H7 (cell line): ENCODE measurements around the gene IL19. TPM values are rescaled to one million over a fixed set of nuclear protein-coding genes. Genes with fewer than 3 reads are reported as not detected.
"Not testable (repeated sequence)": the region's sequence is repeated elsewhere in the genome, so short reads cannot be mapped to it uniquely, and the experiment has no call there.

Experiments
- DNase-seq: peaks from one replicate; pipeline ENCODE4 v3.0.0; 2012
- H3K27me3 ChIP-seq: 2 replicates; pipeline ENCODE4 v1.6.0; 2011; ENCODE audit warnings: mild to moderate bottlenecking, low read length; ENCODE audit not compliant: control insufficient read depth, insufficient read depth
- H3K36me3 ChIP-seq: replicated peaks from 2 replicates; pipeline ENCODE4 v1.5.1; 2011; ENCODE audit warnings: low read length; ENCODE audit not compliant: control insufficient read depth, insufficient read depth
- H3K4me3 ChIP-seq: 2 replicates; pipeline ENCODE4 v1.5.1; 2011; ENCODE audit warnings: low read depth, mild to moderate bottlenecking, control low read depth, low read length, moderate library complexity; ENCODE audit not compliant: insufficient read depth
- total RNA-seq: library from RNA; depleted of rRNA; stranded (reverse); fragments of >200 nt; shearing (Covaris generic); gene quantifications from 2 replicates; pipeline ENCODE4 v1.2.3, GENCODE V29; 2014

The IL19 gene
- total RNA-seq, 1 experiment from 2014 or later = not detected

DNA sequence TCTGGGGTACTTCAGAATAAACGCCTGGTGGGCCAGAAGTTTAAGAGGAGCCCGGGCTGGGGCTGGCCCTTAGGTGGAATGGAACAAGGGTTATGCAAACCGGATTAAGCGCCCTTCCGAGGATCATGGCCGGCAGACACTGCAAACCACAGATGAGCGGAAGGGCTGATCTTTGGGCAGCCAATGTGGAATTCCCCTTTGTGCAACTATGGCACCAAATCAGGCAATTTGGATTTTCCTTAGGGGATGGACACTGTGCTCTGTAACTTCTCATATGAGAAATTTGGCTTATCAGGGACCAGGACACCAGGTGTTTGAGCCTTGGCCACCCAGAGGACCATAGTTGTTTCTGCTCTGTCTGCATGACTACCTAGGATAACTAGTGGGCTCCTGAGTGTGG, 7.5 kb downstream of the IL19 start:
- no peak for DNase-seq
- Histone ChIP-seq H3K36me3 (no peaks in the 10 kb centered on the region), H3K4me3 (no peak overlapping the region), H3K27me3 (no peaks in the 10 kb centered on the region)

DNA sequence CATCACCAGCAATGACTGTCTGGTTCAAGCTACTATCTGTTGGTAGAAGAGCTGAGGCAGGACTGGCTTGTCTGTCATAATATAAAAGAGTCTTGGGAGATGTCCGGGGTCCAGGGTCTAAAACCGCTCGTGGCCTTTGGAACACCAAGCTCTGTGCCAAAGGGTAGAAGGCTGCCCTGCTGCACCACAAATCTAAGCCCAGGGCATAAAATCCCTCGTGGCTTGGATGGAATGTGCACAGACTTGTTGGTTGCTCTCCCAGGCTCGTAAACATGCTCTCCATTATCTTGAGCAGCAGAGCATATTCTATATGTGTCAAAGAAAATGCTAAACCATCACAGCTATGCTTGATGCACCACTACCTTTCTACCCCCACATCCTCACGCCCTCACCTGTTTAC, 8.3 kb downstream of the IL19 start:
- DNase-seq, H3K4me3 ChIP-seq, H3K27me3 ChIP-seq, H3K36me3 ChIP-seq: not testable (repeated sequence)

DNA sequence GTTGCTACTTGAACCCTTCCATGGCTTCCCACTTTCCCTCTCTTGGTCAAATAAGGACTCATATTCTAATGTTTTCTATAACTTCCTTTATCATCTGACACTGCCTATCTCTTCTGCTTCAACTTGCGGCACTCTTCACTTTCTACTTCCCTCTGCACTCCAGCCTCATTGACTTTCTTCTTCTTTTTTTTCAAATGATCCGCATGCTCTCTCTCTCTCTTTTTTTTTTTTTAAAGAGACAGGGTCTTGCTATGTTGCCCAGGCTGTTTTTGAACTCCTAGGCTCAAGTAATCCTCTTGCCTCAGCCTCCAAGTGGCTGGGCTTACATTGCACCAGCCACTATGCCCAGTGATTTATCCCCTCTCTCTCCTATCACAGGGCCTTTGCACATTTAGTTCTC, 9.1 kb downstream of the IL19 start:
- no peaks in the 10 kb centered on the region for H3K27me3 ChIP-seq
- DNase-seq = no peak
- no peaks in the 10 kb centered on the region for H3K36me3 ChIP-seq
- H3K4me3 ChIP-seq = no peak overlapping the region

DNA sequence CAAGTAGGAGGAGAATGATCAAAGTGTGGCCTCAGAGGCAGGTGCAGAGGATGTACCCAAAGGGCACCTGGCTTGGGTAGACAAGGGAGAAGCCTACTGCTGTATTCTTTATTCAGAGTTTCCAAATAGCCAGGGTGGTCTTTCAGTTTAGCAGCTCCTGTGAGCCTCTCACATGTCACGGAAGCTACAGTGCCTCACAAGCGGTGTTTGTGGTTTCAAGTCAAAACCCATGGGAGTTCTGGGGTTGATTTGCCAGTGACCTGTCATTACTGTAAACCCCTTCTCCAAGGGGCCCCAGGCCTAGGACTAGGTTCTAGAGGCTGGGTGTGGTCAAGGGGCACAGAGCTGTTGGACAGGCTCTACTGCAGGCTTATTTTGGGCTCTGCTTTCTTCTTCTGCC, 11.9 kb downstream of the IL19 start:
- Histone ChIP-seq H3K36me3 (no peaks in the 10 kb centered on the region), H3K27me3 (no peaks in the 10 kb centered on the region), H3K4me3 (no peak overlapping the region)
- DNase-seq = no peak

DNA sequence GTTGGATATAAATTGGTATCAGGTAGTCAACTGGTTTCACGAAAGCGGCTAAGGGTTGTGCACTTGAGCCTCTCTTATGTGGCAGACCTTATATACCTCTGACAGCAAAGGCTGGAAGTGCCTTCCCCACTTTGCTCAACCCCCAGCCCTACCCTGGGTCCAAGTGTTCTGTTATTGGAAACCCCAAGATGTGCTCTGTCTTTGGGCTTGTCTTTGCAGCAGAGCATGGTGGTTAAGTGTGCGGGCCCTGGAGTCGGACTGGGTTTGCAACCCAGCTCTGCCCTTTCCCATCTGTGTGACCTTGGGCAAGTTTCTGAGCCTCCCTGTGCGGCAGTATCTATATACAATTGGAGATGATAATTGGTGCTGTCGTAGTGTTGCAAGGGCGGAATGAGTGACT, 12.9 kb downstream of the IL19 start:
- no peaks in the 10 kb centered on the region for H3K36me3 ChIP-seq
- no peak overlapping the region for H3K4me3 ChIP-seq
- no peaks in the 10 kb centered on the region for H3K27me3 ChIP-seq
- no peak for DNase-seq

DNA sequence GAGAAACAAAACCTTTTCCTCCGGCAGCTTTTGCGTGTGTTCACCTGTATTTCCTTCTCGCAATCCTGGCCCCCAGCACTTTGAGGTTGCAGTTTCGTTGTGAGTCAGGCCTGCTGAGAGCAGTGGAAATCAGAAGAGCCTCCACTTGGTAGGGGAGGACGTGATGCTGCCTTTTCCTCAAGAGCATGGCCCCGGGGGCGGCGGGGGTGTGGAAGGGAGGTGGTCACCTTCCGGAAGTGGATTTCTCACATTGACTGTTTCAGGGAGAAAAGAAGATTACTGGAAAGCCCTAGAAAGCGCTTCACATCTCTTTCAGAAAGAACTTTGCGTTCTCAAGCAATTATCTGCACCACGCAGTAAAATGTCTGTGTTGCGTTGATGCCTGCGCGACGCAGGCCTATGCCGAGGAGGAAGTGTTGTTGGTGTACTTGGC, 13.9 kb downstream of the IL19 start:
- H3K27me3 ChIP-seq = no peaks in the 10 kb centered on the region
- no peak overlapping the region for H3K4me3 ChIP-seq
- no peak for DNase-seq
- H3K36me3 ChIP-seq = no peaks in the 10 kb centered on the region

DNA sequence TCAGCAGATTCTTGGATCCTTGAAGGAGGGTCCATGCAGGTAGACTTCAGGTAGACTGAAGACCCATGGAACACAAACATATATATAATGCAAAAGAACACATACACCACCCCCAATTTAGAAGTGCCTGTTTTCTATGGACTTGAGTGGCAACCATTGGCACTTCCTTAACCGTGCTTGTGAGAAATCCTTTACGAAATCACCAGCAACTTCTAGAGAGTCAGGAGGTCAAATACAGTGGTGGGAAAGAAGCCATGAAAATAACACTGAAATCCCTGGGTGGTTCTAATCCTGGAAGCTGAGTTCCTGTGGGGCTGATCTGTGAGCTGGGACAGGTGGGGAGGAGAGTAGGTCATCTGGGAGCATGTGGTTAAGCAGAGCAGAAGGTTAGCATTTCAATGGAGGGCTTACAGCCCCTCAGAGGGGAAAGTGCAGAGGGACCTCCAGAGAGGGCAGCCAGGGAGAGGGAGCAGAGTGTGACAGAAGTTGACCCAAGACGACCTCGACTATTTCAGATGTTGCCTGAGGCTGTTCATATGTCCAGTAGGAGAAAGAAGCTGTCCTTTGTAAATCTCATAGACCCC, 14.7 kb downstream of the IL19 start:
- no peaks in the 10 kb centered on the region for H3K36me3 ChIP-seq
- no peak for DNase-seq
- no peaks in the 10 kb centered on the region for H3K27me3 ChIP-seq
- no peak overlapping the region for H3K4me3 ChIP-seq

DNA sequence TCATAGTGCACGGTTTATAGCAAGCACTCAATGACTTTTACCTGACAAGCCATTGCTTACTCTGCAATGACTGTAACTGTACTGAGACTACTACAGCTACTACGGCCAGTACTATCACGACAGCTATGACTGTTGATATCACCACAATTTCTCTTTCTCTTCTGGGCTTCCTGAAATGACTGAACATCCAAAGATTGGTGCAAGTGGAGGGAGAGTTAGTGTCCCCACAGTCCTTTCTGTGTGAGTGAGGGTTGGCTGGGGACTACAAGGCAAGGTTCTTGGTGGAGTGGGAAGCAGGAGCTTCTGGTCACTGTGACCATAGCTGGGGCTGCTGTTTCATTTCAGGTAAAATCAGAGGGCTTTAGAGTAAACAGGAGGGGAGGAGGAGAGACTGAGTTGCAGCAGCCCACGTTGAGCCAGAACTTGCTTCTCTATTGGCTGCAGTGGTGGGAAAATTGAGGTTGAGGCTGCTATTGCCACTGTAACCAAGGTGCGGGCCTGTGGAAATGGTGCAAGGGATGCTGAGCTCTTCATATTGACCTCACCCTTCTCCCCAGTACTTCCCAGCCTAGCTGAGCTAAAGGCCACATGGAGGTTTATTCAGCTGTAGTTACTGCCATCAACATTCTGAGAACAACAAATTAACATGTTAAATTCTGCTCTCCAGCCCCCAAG, 15.8 kb downstream of the IL19 start:
- H3K4me3 ChIP-seq = no peak overlapping the region
- no peaks in the 10 kb centered on the region for H3K27me3 ChIP-seq
- H3K36me3 ChIP-seq = no peaks in the 10 kb centered on the region
- no peak for DNase-seq

DNA sequence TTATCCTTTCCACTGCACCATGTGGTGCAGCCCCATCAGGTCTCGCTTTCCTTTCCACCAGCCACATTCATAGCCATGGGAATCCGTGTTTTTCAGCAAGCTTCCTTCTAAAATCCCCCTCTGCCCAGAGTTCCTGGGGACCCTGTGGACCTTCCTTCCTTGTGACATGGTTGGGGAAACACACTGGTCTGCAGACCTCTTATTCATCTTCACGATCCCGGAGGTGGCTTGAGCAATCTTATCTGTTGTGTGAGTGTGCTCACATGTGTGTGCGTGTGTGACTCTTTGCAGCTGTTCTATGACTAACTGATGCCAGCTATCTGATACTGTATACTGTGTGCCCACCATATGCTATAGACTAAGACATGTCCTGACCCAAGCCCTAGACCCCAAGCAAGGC, 17.3 kb downstream of the IL19 start:
- no peak for DNase-seq
- Histone ChIP-seq H3K36me3 (no peaks in the 10 kb centered on the region), H3K27me3 (no peaks in the 10 kb centered on the region), H3K4me3 (no peak overlapping the region)

DNA sequence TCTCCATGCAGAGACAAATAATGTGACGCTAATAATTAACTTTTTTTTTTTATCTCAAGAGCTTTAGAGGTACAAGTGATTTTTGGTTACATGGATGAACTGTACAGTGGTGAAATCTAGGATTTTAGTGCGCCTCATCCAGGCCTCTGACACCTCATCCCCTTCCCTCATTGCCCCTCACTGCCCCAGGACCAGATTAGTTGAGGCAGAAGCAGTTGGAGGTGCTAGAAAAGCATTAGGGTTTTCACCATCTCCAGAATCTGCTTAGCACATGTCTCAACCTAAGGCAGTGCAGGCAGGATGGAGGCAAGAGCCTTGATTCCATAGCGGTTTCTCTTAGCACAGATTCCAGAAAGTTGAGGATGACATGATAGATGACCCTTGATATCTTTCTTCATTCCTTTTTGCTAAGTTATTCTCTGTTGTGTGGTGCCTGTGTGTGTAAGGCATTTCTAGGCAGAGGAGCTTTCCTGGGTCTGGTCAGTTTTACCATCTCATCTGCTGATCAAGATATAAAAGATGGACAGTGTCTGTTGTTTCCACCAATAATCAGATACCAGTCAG, 18.0 kb downstream of the IL19 start:
- Histone ChIP-seq H3K27me3 (no peaks in the 10 kb centered on the region), H3K36me3 (no peaks in the 10 kb centered on the region), H3K4me3 (no peak overlapping the region)
- no peak for DNase-seq

DNA sequence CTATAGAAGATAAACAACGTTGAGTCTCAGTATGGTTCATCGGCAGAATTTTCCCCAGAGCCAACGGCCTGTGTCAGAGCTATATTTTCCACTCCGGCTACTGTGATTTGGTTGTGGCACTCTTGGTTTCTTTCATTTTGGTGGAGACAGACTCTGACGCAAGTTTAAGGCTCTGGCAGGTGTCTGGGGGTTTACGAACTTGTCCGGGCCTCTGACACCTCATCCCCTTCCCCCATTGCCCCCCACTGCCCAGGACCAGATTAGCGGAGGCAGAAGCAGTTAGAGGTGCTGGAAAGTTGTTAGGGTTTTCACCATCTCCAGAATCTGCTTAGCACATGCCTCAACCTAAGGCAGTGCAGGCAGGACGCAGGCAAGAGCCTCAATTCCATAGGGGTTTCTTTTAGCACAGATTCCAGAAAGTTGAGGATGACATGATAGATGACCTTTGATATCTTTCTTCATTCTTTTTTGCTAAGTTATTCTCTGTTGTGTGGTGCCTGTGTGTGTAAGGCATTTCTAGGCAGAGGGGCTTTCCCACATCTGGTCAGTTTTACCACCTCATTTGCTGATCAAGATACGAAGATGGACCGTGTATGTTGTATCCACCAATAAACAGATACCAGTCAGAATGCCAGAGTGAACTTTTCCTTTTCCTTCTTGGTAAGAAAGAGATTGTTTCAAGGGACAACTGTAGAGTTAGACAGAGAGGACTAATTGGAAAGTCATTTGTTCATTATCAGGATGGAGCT, 20.1 kb downstream of the IL19 start:
- H3K36me3 ChIP-seq = no peaks in the 10 kb centered on the region
- H3K27me3 ChIP-seq = no peaks in the 10 kb centered on the region; the same call in 1 of the 2 replicates
- DNase-seq = no peak
- H3K4me3 ChIP-seq = no peak overlapping the region

DNA sequence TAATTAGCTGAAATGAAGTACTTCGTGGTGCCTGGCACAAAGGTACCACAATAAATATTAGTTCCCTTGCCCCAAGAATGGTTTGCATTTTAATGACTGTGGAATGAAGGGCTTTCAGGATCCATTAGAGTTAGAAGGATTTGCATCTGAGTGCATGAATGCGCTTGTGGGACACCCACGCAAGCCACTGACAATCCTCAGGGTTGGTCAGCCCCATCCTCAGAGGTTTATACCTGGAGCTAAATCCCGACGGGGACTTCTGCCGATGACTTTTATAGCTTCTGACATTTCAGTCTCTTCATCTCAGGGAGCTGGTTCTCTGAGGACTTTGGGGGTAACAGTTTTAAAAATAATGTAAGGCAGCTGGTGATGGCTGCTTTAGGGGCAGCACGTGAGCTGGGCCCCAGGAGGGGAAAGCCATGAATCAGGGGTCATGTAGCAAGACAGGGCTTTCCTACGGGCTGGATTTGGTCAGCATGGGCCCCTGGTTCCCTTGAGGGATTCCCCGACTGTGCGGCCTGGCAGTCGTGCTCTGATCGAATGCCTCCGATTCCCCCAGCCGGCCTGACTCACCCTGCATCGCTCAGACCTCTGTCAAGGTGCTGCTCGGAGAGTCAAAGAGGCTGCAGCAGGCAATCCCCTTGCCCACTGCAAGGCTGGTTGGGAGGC, 22.5 kb downstream of the IL19 start:
- no peak for DNase-seq
- H3K27me3 ChIP-seq = no peaks in the 10 kb centered on the region; the same call in 1 of the 2 replicates
- H3K4me3 ChIP-seq = no peak overlapping the region
- H3K36me3 ChIP-seq = no peaks in the 10 kb centered on the region

DNA sequence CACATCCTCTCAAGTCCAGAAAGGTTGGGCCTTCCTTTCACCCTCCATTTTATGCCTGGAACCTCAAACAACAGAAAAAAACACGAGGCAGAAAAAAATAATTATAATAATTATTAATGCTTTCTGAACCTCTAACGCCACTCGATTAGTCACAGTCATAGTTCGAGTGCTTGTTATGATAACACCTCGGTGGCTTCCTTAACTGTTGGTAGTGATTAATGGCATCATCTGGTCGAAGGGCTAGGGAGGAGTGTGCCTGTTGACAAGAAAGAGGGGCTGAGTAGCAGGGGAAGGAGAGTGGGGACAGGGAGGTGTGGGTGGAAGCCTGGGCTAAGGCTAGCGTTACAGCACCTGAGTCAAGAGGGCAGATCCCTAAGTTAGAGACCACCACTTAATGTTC, 23.0 kb downstream of the IL19 start:
- no peak for DNase-seq
- H3K4me3 ChIP-seq = no peak overlapping the region
- no peaks in the 10 kb centered on the region for H3K36me3 ChIP-seq
- H3K27me3 ChIP-seq = no peaks in the 10 kb centered on the region; the same call in 1 of the 2 replicates

DNA sequence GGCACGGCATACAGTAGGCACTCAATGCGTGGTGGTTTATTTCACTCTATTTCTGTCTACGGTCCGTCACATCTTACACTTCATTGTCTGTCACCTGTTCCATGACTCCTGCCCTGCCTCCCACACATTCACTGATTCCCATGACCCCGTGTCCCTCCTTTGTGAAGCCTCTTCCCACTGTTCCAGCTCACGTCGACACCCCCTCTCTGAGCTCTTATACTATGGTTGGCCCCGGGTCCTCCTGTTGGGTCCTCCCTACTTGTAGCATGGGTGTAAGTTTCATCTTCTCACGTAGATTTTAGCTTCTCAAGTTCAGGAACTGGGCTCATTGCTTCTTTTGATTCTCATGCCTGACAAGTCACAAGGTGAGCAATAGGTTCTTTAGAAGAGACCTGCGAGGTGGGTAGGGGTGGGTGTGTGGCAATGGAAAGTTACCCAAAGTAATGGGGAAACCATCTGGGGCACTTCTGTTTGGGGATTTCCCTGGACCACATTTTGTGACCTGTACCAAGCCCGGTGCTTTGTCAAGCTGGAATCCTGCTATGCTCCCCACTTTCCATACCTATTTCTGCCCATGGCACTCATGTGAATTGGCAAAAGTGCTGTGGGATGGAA, 23.8 kb downstream of the IL19 start:
- no peak overlapping the region for H3K4me3 ChIP-seq
- no peaks in the 10 kb centered on the region for H3K36me3 ChIP-seq
- H3K27me3 ChIP-seq = no peaks in the 10 kb centered on the region; the same call in 1 of the 2 replicates
- no peak for DNase-seq
